Measurements from ENCODE around the gene CCND1. TPM values are rescaled to one million over a fixed set of nuclear protein-coding genes. Genes with fewer than 3 reads are reported as not detected.

Gene CCND1
- total and polyA plus RNA-seq, 9 of the 15 experiments (the other 6 are each of a cell fraction or from before 2014, with no cell fraction given) = 0.04 to 23.3 (median 3.8) TPM

DNA sequence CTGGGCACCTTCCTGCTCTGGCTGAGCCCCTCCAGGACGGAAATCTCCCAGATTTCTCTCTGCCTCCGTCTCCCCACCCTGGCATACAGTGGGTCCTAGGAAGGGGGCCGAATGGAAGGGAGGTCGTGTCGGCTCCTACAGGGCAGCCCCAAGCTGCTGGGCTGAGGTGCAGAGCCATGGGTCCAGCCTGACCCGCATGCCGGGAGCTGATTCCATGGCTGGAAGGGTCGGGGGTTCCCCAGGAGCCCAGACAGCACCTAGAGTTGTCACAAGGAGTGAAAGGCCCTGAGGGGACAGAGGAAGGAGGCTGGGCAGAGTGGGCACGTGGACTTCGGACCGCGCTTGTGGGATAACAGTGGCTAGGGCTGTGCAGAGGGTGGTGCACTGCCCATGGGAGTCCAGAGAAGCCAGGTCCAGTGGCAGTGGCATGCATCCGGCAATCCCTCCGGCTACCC, 16.5 kb downstream of the CCND1 start:
- FAIRE-seq (no peak), DNase-seq (ENCODE audit: extremely low read depth in 1 of 4, low spot score in 3 of 4) (no peak), ATAC-seq (no peak)
- in situ Hi-C loops (cut with MboI) (loop anchor here (25.0 kb wide), 2 partner anchors 820 to 1020 kb away; partner anchors contain the start of gene CPT1A), intact Hi-C loops (cut with micrococcal nuclease) (no loop called here)
- peak overlapping the region in 1 of 2 experiments; percentile 56; a peak in 2 of 4 replicates for H3K9ac ChIP-seq (ENCODE audit: insufficient read depth in 1 of 2, low read depth in 2 of 2, low read length in 2 of 2)
- peaks cover 0 to 17% of the 10 kb centered on the region in 2 experiments; a peak in 2 of 5 replicates for H3K4me1 ChIP-seq (replicated peaks in 1 of 2; ENCODE audit: control insufficient read depth in 2 of 2, insufficient read depth in 2 of 2, low read length in 2 of 2)
- no TSS peak for BruUV-seq (replicated peaks)
- no peak for TF ChIP-seq MEIS2 (IDR thresholded peaks at IDR 0.05; ENCODE audit: partially characterized antibody)
- TF ChIP-seq, protein P1, sequence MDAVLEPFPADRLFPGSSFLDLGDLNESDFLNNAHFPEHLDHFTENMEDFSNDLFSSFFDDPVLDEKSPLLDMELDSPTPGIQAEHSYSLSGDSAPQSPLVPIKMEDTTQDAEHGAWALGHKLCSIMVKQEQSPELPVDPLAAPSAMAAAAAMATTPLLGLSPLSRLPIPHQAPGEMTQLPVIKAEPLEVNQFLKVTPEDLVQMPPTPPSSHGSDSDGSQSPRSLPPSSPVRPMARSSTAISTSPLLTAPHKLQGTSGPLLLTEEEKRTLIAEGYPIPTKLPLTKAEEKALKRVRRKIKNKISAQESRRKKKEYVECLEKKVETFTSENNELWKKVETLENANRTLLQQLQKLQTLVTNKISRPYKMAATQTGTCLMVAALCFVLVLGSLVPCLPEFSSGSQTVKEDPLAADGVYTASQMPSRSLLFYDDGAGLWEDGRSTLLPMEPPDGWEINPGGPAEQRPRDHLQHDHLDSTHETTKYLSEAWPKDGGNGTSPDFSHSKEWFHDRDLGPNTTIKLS (IDR thresholded peaks at IDR 0.05; ENCODE audit: borderline replicate concordance, low read depth) = no peak
- no peak for TF ChIP-seq ZNF384 (IDR thresholded peaks at IDR 0.05; ENCODE audit: low read depth, low read length)
- no peak for TF ChIP-seq GABPB2 (CRISPR knock-in tag; conservative IDR thresholded peaks at IDR 0.05)
- H3K4me3 ChIP-seq = no peak overlapping the region
- H3K27me3 ChIP-seq (ENCODE audit: control insufficient read depth in 2 of 2, insufficient read depth in 2 of 2, low read length in 2 of 2) = peaks cover 0 to 11% of the 10 kb centered on the region in 2 experiments; a peak in 3 of 5 replicates
- H4K20me1 ChIP-seq (replicated peaks; ENCODE audit: control insufficient read depth, insufficient read depth, low read length) = no peaks in the 10 kb centered on the region
- H3K4me2 ChIP-seq (ENCODE audit: insufficient read depth, low read length) = no peak overlapping the region
- H3K27ac ChIP-seq (ENCODE audit: extremely low read depth, low read depth, low read length) = no peak overlapping the region
- H3K79me2 ChIP-seq (ENCODE audit: control insufficient read depth, insufficient read depth, low read length) = no peaks in the 10 kb centered on the region
- no peak overlapping the region for H2AFZ ChIP-seq (ENCODE audit: low read depth, low read length)
- 33% methylated on average over 12 of the region's 14 CpGs for WGBS (ENCODE audit: insufficient coverage, low coverage, missing lambda C conversion rate)
- ChIA-PET POLR2A (interaction anchor here (1.0 kb wide), 1 partner anchor 13 kb away, joined by 3 read pairs; no protein-coding TSS in a partner anchor), CTCF (ENCODE audit: low intra/inter-chr PET ratio) (interaction anchor here (0.5 kb wide), 1 partner anchor 411 kb away, joined by 3 read pairs; no protein-coding TSS in a partner anchor)
- H3K36me3 ChIP-seq (ENCODE audit: control insufficient read depth, insufficient read depth, low read length) = no peaks in the 10 kb centered on the region
- no peaks in the 10 kb centered on the region for H3K9me3 ChIP-seq (replicated peaks; ENCODE audit: control insufficient read depth, insufficient read depth, low read depth, low read length)
- no peaks in the 10 kb centered on the region for H3K9me1 ChIP-seq (ENCODE audit: control insufficient read depth, insufficient read depth, low read length)
